ENCODE measurements around the gene GCK.
"Not testable (repeated sequence)": the region's sequence is repeated elsewhere in the genome, so short reads cannot be mapped to it uniquely, and the experiment has no call there.

Gene GCK

DNA sequence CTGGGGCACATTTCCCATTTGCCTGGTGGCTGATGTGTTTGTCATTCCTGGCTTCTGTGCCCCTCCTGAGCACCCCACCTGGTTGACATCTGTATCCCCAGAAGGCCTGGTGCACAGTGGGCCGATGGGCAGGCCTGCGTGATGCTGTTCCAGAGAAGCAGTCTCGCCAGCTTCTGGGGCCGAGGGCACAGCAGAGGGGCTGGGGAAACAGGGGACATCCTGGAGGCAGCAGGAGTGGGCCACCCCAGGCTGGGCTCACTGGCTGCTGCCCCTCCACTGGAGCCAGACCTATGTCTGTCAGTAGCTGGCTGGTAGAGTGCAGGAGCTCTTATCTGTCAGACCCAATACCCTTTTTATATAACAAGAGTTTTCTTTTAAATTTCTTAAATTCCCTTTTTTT is 47.2 kb downstream of the GCK start:
- no peak for DNase-seq (ENCODE audit: low read depth, low spot score)

DNA sequence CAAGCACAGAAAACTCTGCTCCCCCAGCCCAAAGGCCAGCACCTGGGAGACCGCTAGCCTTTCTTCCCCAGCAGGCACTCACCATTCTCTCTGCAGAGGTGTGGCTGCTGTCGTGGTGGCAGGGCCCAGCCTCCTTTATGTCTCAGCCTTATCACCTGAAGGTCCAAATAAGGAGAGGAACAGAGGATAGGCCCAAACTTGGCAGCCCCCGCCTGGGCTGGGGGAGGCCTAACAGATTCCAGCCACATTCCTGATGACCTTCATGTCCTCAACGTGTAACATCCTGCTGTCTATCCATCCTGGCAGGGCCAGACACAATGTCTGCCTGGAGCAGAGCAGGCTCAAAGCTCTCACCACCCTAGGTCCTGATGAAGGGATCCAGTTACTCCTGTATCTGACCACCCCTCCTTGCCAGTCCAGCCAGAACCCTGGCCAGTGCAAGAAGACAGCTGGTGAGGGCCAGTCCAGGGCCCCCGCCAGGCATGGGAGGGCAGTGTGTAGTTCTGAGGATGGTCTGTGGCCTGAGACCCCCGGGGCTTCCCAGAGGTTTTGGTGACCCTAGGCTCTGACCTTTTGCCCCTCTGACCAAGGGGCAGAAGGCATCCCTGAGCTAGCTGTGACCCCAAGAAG is 47.9 kb downstream of the GCK start, which contains the start of gene MYL7:
TSS of gene MYL7 (minus strand) at position 112 of the 630 bp plus-strand sequence. CDS start at position 85, 27 bp downstream.
- no peak for DNase-seq (ENCODE audit: low read depth, low spot score)

GRCh38 chr7:44140341-44140740 is 48.9 kb downstream of the GCK start:
- DNase-seq (ENCODE audit: low read depth, low spot score), result no peak

GRCh38 chr7:44139311-44140010 is 49.8 kb downstream of the GCK start:
- DNase-seq (ENCODE audit: low read depth, low spot score), result no peak

DNA sequence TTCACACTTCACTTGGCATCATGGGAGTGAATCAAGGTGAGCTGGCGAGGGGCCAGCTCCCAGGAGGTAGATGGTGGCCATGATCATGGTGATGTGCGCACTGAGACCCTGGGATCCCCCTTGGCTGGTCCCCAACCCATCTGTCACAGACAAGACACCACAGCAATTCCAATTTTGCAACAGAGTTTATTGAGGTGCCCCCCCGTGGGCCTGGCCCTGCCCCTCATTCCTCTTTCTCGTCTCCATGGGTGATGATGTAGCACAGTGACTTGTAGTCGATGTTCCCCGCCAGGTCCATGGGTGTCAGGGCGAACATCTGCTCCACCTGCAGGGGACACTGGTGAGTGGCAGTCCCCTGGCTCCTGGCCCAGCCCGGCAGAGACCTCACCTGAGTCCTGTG is 50.5 kb downstream of the GCK start:
- no peak for DNase-seq (ENCODE audit: low read depth, low spot score)

DNA sequence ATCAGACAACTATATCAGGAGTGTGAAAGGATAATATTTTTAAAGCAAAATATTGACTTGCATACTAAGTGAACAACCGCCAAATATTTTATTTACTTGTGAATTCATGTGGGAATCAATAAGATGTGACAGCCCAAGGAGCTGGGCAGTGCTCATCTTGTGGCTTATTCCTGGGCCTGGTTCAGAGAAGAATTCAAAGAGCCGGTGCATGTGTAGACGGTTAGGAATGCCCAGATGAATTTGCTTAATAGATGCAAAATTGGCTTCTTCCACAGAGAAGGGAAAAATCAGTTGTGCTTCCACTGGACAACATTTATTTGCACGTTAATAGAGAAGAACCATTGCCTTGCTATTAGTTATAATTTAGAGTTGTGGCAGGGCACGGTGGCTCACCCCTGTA is 52.5 kb downstream of the GCK start:
- no peak for DNase-seq (ENCODE audit: low read depth, low spot score)

DNA sequence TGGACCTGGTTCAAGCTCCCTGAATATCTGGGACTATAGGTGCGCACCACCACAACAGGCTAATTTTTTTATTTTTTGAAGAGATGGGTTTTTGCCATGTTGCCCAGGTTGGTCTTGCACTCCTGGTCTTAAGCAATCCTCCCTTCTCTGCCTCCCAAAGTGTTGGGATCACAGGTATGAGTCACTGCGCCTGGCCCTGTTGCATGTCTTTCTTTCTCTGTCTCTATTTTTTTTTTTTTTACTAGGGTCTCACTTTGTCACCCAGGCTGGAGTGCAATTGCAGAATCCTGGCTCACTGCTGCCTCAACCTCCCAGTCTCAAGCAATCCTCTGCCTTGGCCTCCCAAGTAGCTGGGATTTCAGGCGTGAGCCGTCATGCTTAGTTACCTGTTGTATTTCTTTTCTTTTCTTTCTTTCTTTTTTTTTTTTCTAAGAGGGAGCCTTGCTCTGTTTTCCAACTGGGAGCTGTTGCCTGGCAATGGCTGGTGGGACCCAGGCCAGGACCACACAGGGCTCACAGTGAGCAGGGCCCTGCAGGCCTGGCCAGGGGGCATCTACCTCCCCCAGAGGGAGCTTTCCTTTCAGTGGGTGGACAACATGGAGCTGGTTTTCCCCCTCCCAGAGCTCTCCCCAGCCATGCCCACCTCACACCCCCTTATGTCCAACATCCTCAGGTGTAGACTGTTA is 54.2 kb downstream of the GCK start:
- no peak for DNase-seq (ENCODE audit: low read depth, low spot score)

- no peak for DNase-seq (ENCODE audit: low read depth, low spot score)
Measured at GRCh38 chr7:44133295-44133694, 55.9 kb downstream of the GCK start.

DNA sequence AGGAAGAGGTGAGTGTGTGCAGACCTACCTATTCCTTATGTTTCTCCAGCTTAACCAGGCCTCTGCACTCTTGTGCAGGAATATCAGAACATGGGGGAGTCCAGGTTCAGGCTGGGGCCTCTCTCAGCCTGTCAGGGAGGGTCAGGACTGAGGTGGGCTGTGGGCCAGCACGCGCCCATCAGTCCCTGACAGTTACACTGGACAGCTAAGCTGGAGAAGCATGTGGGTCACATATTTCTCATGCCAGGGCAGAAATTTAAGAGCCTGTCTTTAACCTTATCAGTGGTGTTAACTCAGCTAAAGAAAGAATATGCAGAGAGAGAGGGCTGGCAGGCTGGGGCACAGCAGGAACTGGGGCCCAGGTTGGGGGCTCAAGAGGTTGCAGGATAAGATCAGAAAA is 57.2 kb downstream of the GCK start:
- DNase-seq (ENCODE audit: low read depth, low spot score), result no peak

- no peak for DNase-seq (ENCODE audit: low read depth, low spot score)
Measured at GRCh38 chr7:44131173-44132029, 57.8 kb downstream of the GCK start.

- no peak for DNase-seq (ENCODE audit: low read depth, low spot score)
Measured at GRCh38 chr7:44128721-44129582, 60.3 kb downstream of the GCK start.

- DNase-seq (ENCODE audit: low read depth, low spot score), result no peak
Measured at GRCh38 chr7:44127161-44127560, 62.1 kb downstream of the GCK start.

DNA sequence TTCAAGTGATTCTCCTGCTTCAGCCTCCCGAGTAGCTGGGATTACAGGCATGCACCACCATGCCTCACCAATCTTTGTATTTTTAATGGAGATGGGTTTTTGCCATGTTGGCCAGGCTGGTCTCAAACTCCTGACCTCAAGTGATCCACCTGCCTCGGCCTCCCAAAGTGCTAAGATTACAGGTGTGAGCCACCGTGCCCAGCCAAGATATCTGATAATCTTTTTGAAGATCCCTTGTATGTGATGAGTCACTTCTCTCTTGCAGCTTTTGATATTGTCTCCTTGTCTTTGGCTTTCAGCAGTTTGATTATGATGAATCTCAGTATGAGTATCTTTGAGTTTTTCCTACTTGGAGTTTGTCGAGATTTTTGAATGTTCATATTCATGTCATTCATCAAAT is 62.7 kb downstream of the GCK start:
- DNase-seq (ENCODE audit: low read depth, low spot score), result not testable (repeated sequence)

DNA sequence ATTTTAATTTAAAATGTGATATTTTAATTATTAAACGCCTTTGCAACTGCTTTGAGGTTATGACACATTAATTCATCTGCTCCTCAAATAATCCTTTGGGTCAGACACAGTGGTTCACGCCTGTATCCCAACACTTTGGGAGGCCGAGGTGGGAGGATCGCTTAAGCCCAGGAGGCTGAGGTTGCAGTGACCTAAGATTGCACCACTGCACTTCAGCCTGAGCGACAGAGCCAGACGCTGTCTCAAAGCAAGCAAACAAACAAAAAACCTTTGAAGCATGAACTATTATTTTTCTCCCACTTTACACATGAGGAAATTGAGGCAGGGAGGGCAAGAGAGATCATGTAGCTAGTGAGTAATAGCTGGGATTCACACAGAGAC is 64.4 kb downstream of the GCK start:
- no peak for DNase-seq (ENCODE audit: low read depth, low spot score)

DNA sequence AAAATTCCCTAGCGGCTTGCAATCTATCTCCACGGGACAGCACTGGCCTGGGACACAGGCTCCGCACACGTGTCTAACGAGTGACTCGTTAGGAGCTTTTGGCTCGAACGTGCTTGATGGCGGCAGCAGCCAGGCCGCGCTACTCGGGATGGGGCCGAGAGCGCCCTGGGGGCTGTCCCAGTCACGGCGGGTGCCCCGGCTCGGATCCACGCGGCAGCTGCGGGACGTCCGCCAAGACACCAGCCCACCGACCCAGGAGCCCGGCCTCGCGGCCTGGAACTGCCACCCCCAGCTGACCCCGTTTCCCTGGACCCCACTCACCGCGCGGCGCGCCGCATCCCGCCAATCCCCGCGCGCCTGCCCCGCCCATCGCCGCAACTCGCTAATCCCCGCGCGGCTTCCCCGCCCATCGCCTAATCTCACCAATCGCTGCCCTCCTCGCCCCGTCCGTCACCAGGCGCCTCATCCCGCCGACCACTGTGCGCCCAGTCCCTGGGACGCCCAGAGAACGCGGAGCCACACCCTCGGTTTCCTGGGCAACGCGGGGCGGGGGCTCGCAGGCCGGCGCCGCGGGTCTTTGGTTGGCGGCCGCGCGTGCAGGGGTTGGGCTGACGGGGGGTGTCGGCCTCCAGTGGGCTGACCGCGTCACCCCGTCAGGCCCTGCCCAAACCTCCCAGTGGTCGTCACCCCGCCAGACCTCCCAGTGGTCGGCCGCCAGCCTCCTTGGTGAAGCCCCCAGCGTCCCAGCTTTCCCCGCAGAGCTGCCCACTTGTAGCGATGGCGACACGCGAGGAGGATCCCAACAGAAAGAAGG is 65.8 kb downstream of the GCK start, which contains the start of gene POLD2:
TSS of gene POLD2 (minus strand) at position 359 of the 814 bp plus-strand sequence. CDS start 1,495 bp downstream, outside the sequence.
- peak; percentile 94 for DNase-seq (ENCODE audit: low read depth, low spot score)

GRCh38 chr7:44122529-44122928 is 66.7 kb downstream of the GCK start:
- no peak for DNase-seq (ENCODE audit: low read depth, low spot score)

- no peak for DNase-seq (ENCODE audit: low read depth, low spot score)
Measured at GRCh38 chr7:44121761-44122420, 67.3 kb downstream of the GCK start.

GRCh38 chr7:44120395-44120794 is 68.8 kb downstream of the GCK start:
- no peak for DNase-seq (ENCODE audit: low read depth, low spot score)

DNA sequence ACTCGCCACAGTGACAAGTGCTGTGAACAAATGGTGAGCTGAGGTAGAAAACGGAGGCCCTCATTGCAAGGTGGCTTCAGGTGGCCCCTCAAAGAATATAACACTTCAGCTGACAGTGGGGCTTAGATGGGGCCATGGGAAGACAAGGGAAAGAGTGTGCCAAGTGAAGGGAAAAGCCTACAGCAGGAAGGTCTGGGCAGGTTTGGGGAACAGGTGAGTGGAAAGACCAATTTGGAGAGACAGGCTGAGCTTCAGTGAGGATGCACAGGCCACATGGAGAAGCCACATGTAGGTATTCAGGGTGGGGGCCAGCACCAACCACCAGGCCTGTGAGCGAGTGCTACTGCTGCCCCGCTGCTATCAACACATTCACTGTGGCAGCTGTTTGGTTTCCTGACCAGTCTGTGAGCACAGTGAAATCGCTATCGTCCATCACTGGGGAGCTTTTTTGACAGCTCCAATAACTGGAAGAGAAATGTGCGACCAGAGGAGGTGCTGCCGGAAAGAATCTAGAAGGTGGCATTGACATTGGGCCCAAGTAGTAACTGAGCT is 69.3 kb downstream of the GCK start:
- DNase-seq (ENCODE audit: low read depth, low spot score), result no peak

Measured in activated CD4-positive, CD25-positive, alpha-beta regulatory T cell treated with anti-CD3 and anti-CD28 coated beads, Interleukin-2, amount 50 U/mL, for 16 hours (primary cell).